HCT116 (cell line): Measurements from ENCODE around the gene KIAA0232. TPM values are rescaled to one million over a fixed set of nuclear protein-coding genes. Genes with fewer than 3 reads are reported as not detected.

Experiments
- ATAC-seq: fragments of 200-7000 bp; cut with Tn5 transposase; 2 replicates; pipeline ENCODE4 v1.9.1; 2020; ENCODE audit warnings: mild to moderate bottlenecking, moderate library complexity
- BruUV-seq: library from RNA; stranded (reverse); fragments of 400-500 nt; replicated peaks from 2 replicates; lab custom pipeline; 2021; lab: Mats Ljungman, UMichigan
- CTCF ChIA-PET: fragments of 300-600 bp; sonication (Branson Sonifier 250); formaldehyde crosslinking; loops from one replicate; lab custom pipeline; 2021; ENCODE audit warnings: antibody characterized with exemption; lab: Charles Lee
- POLR2A ChIA-PET: fragments of 300-600, 350-600 bp; sonication (Branson Sonifier 250); formaldehyde crosslinking; loops from one replicate; lab custom pipeline; 2021; ENCODE audit warnings: antibody characterized with exemption; lab: Charles Lee
- RAD21 ChIA-PET, 2 experiments: fragments of 300-600 bp; sonication (Branson Sonifier 250); formaldehyde crosslinking; loops; one replicate each; lab custom pipeline; 2023; ENCODE audit warnings: low total read pairs in 2 of 2; ENCODE audit not compliant: uncharacterized antibody in 2 of 2, unreplicated experiment in 2 of 2, low non-redundant PET in 1 of 2; lab: Charles Lee
- DNase-seq: peaks from one replicate; pipeline ENCODE4 v3.0.0-alpha.2; 2010; ENCODE audit warnings: low read depth, low spot score
- H2AFZ ChIP-seq: fragments of 200-600 bp; shearing (Covaris generic), sonication (generic); 2 replicates; pipeline ENCODE4 v1.6.1; 2017; ENCODE audit warnings: low read depth, mixed run types, mixed read lengths, antibody characterized with exemption, low read length; ENCODE audit not compliant: poor library complexity, severe bottlenecking
- H3K27ac ChIP-seq: 2 replicates; pipeline ENCODE4 v1.5.1; 2012; ENCODE audit warnings: low read depth, low read length
- H3K27me3 ChIP-seq: fragments of 200-600 bp; sonication (generic); 2 replicates; pipeline ENCODE4 v1.6.1; 2016; ENCODE audit warnings: mixed run types, low read length, mixed read lengths; ENCODE audit not compliant: insufficient read depth
- H3K36me3 ChIP-seq, 2 experiments: fragments of 200-500 bp in 1 of 2; fragments of 200-600 bp in 1 of 2; sonication (Bioruptor generic) in 1 of 2; sonication (generic) in 1 of 2; 2 replicates each; pipeline versions ENCODE4 v1.5.1 to v1.6.1; 2014 to 2016; ENCODE audit warnings: low read length in 2 of 2, inconsistent platforms in 1 of 2, mixed read lengths in 1 of 2, mixed run types in 1 of 2; ENCODE audit not compliant: insufficient read depth in 2 of 2, control insufficient read depth in 1 of 2
- H3K4me1 ChIP-seq, 2 experiments: fragments of 200-600 bp in 1 of 2; sonication (generic) in 1 of 2; 2 replicates each; pipeline versions ENCODE4 v1.5.1 to v1.6.1; 2012 to 2017; ENCODE audit warnings: low read length in 2 of 2, inconsistent platforms in 1 of 2, mild to moderate bottlenecking in 1 of 2, mixed read lengths in 1 of 2, mixed run types in 1 of 2, moderate library complexity in 1 of 2; ENCODE audit not compliant: insufficient read depth in 2 of 2, control insufficient read depth in 1 of 2
- H3K4me2 ChIP-seq: fragments of 200-600 bp; sonication (generic); 2 replicates; pipeline ENCODE4 v1.6.1; 2017; ENCODE audit warnings: mixed run types, low read length, mixed read lengths
- H3K4me3 ChIP-seq, 2 experiments: fragments of 200-600 bp in 1 of 2; sonication (generic) in 1 of 2; replicated peaks in 1 of 2; 2 replicates each; pipeline ENCODE4 v1.5.1; 2011 to 2016; ENCODE audit warnings: low read length in 2 of 2, control low read depth in 1 of 2, low read depth in 1 of 2, mild to moderate bottlenecking in 1 of 2, mixed read lengths in 1 of 2, mixed run types in 1 of 2
- H3K79me2 ChIP-seq: fragments of 200-600 bp; sonication (generic); 2 replicates; pipeline ENCODE4 v1.6.1; 2017; ENCODE audit warnings: mild to moderate bottlenecking, mixed run types, low read length, moderate library complexity, mixed read lengths; ENCODE audit not compliant: insufficient read depth
- H3K9ac ChIP-seq: fragments of 200-600 bp; sonication (generic); 2 replicates; pipeline ENCODE4 v1.6.1; 2016; ENCODE audit warnings: low read length, mixed read lengths
- H3K9me2 ChIP-seq: fragments of 200-600 bp; sonication (generic), shearing (Covaris generic); 2 replicates; pipeline ENCODE4 v1.6.1; 2017; ENCODE audit warnings: mixed run types, mild to moderate bottlenecking, moderate library complexity; ENCODE audit not compliant: insufficient read depth
- H3K9me3 ChIP-seq, 2 experiments: fragments of 200-500 bp in 1 of 2; fragments of 200-600 bp in 1 of 2; sonication (Bioruptor generic) in 1 of 2; sonication (generic) in 1 of 2; 2 replicates each; pipeline ENCODE4 v1.6.1; 2014 to 2017; ENCODE audit warnings: low read length in 2 of 2, mixed read lengths in 2 of 2, inconsistent platforms in 1 of 2, low read depth in 1 of 2, mild to moderate bottlenecking in 1 of 2, mixed run types in 1 of 2, moderate library complexity in 1 of 2; ENCODE audit not compliant: control insufficient read depth in 1 of 2, insufficient read depth in 1 of 2
- H4K20me1 ChIP-seq: fragments of 200-600 bp; sonication (generic), shearing (Covaris generic); 2 replicates; pipeline ENCODE4 v1.6.1; 2017; ENCODE audit warnings: mixed run types, mild to moderate bottlenecking, moderate library complexity; ENCODE audit not compliant: insufficient read depth
- CTCF ChIP-seq, 3 experiments: fragments of 200-600 bp in 1 of 3; sonication (generic) in 1 of 3; IDR thresholded peaks in 2 of 3; conservative IDR thresholded peaks in 1 of 3; 2 replicates each; pipeline ENCODE4 v1.5.1; 2012 to 2017; ENCODE audit warnings: low read depth in 2 of 3, low read length in 2 of 3, antibody characterized with exemption in 1 of 3, borderline replicate concordance in 1 of 3, control low read depth in 1 of 3, mild to moderate bottlenecking in 1 of 3, mixed read lengths in 1 of 3, mixed run types in 1 of 3, moderate library complexity in 1 of 3; ENCODE audit not compliant: insufficient read depth in 1 of 3
- EGR1 ChIP-seq: IDR thresholded peaks from 2 replicates; pipeline ENCODE4 v1.6.1; 2012; ENCODE audit warnings: low read depth
- EZH2 ChIP-seq: fragments of 200-600 bp; sonication (generic); IDR thresholded peaks from 2 replicates; pipeline ENCODE4 v1.6.1; 2017; ENCODE audit warnings: antibody characterized with exemption, mixed run types
- EZH2phosphoT487 ChIP-seq: fragments of 200-600 bp; IDR thresholded peaks from 2 replicates; pipeline ENCODE4 v1.6.1; 2018; ENCODE audit warnings: antibody characterized with exemption, borderline replicate concordance
- JUND ChIP-seq: IDR thresholded peaks from 2 replicates; pipeline ENCODE4 v1.6.1; 2012
- MAX ChIP-seq: IDR thresholded peaks from 2 replicates; pipeline ENCODE4 v1.6.1; 2012
- POLR2A ChIP-seq: IDR thresholded peaks from 2 replicates; pipeline ENCODE4 v1.7.0; 2011; ENCODE audit warnings: borderline replicate concordance; ENCODE audit not compliant: insufficient read depth, insufficient read length; ENCODE audit errors: extremely low read depth
- POLR2AphosphoS5 ChIP-seq: IDR thresholded peaks from 2 replicates; pipeline ENCODE4 v1.6.1; 2011; ENCODE audit warnings: mild to moderate bottlenecking, low read depth, low read length, moderate library complexity
- RAD21 ChIP-seq: IDR thresholded peaks from 2 replicates; pipeline ENCODE4 v1.6.1; 2012; ENCODE audit warnings: low read depth, mild to moderate bottlenecking
- SIN3A ChIP-seq: IDR thresholded peaks from 2 replicates; pipeline ENCODE4 v1.6.1; 2012; ENCODE audit warnings: low read depth
- SP1 ChIP-seq: IDR thresholded peaks from 2 replicates; pipeline ENCODE4 v1.6.1; 2012; ENCODE audit warnings: low read depth
- TCF7L2 ChIP-seq: IDR thresholded peaks from 2 replicates; pipeline ENCODE4 v1.7.0; 2011; ENCODE audit warnings: borderline replicate concordance, inconsistent platforms; ENCODE audit not compliant: insufficient read depth, insufficient read length; ENCODE audit errors: extremely low read depth
- ZFX ChIP-seq: fragments of 450-650 bp; IDR thresholded peaks from 2 replicates; pipeline ENCODE4 v1.6.1; 2017
- ZNF274 ChIP-seq: fragments of 200-500 bp; sonication (Bioruptor generic); IDR thresholded peaks from 2 replicates; pipeline ENCODE4 v1.6.1; 2014; ENCODE audit warnings: mild to moderate bottlenecking, low read depth, low read length, inconsistent platforms
- intact Hi-C: fragments of 100-400 bp; cut with micrococcal nuclease; formaldehyde crosslinking; loops from 2 replicates; pipeline ENCODE4 v1.10.0; 2022
- total RNA-seq: library from RNA; stranded (reverse); gene quantifications from one replicate; pipeline ENCODE4 v1.2.1, GENCODE V29; 2021; ENCODE audit not compliant: unreplicated experiment
- TF ChIP-seq, protein P1 (sequence below): IDR thresholded peaks from 2 replicates; pipeline ENCODE4 v1.6.1; 2012; ENCODE audit warnings: low read depth
- TF ChIP-seq, protein P2 (sequence below): IDR thresholded peaks from 2 replicates; pipeline ENCODE4 v1.6.1; 2012

The KIAA0232 gene
- total RNA-seq, 1 experiment from 2014 or later, result 18.1 TPM

DNA sequence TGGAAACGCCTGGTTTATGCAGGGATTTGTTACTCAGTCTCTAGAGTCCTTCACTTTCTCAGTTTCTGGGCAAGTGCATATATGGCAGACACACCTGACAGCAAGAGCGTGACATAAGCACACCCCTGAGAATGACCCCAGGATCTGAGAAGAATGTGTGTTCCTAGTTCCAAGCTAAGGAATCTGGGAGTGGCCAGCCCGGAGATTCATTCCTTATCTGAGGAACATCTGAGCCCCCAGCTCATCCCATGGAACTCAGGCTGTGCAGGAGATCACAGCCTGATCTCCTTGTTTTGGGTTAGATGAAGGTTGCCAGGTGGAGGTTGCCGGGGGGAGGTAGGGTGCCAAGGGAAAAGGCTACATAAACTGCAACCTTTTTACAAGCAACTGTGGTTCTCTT, 23.8 kb upstream of the KIAA0232 start:
- no peak for ATAC-seq
- H3K9me3 ChIP-seq, result no peaks in the 10 kb centered on the region
- CTCF ChIA-PET, result no interaction called here
- H3K9ac ChIP-seq, result no peak overlapping the region
- POLR2A ChIA-PET, result no interaction called here
- intact Hi-C loops, result no loop called here
- RAD21 ChIA-PET, result no interaction called here
- H3K27me3 ChIP-seq, result no peaks in the 10 kb centered on the region
- no peaks in the 10 kb centered on the region for H4K20me1 ChIP-seq
- H3K9me2 ChIP-seq, result no peaks in the 10 kb centered on the region
- no peaks in the 10 kb centered on the region for H3K79me2 ChIP-seq
- TF ChIP-seq MAX, result no peak
- no peak for TF ChIP-seq EZH2
- no peak for TF ChIP-seq POLR2AphosphoS5
- TF ChIP-seq, all 23 proteins: peak for 0
- H3K27ac ChIP-seq, result no peak overlapping the region
- no peak overlapping the region for H3K4me3 ChIP-seq
- 0 out of 2 replicates have a peak overlapping the region, but pooled peaks have one; percentile 5 for H3K4me2 ChIP-seq
- no peak overlapping the region for H2AFZ ChIP-seq
- no peaks in the 10 kb centered on the region for H3K36me3 ChIP-seq
- no TSS peak for BruUV-seq
- DNase-seq, result no peak
- H3K4me1 ChIP-seq, result peaks cover 0 to 11% of the 10 kb centered on the region in 2 experiments; a peak in 2 of 4 replicates

DNA sequence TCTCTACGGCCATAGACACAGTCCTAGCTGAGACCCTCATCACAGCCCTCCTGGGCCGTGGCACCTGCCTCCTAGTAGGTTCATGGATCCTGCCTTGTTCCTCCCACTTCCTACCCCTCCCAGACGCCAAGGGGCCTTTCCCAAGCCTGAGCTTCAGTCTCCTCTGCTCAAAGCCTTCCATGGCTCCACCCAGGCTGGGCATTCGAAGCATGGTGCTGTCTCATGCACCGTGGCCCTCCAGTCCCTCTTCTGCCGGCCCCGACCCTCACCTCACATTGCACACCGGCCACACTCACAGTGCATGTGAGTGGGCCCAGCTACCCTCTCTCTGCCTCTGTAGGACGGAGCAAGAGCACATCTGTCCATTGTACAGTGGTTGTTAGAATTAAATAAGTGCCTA, 21.7 kb upstream of the KIAA0232 start:
- Histone ChIP-seq H3K9ac (no peak overlapping the region), H2AFZ (no peak overlapping the region), H3K4me1 (peaks cover 0 to 11% of the 10 kb centered on the region in 2 experiments; a peak in 2 of 4 replicates), H3K36me3 (no peaks in the 10 kb centered on the region), H4K20me1 (no peaks in the 10 kb centered on the region), H3K4me2 (no peak overlapping the region), H3K9me3 (no peaks in the 10 kb centered on the region), H3K27me3 (no peaks in the 10 kb centered on the region), H3K79me2 (no peaks in the 10 kb centered on the region), H3K4me3 (no peak overlapping the region), H3K9me2 (no peaks in the 10 kb centered on the region), H3K27ac (no peak overlapping the region)
- intact Hi-C loops, result no loop called here
- no TSS peak for BruUV-seq
- POLR2A ChIA-PET, result no interaction called here
- DNase-seq (no peak), ATAC-seq (no peak)
- CTCF ChIA-PET, result no interaction called here
- RAD21 ChIA-PET, result no interaction called here
- TF ChIP-seq EZH2phosphoT487 (no peak), SP1 (no peak), EZH2 (no peak), CTCF (IDR thresholded peaks at IDR 0.05 in 2 of 3, conservative IDR thresholded peaks at IDR 0.05 in 1 of 3; ENCODE audit: borderline replicate concordance in 1 of 3, insufficient read depth in 1 of 3, low read depth in 2 of 3, low read length in 2 of 3) (no peak), ZFX (no peak), EGR1 (no peak), ZNF274 (no peak), SIN3A (no peak), RAD21 (no peak), TCF7L2 (no peak), JUND (no peak), MAX (no peak), POLR2A (no peak)
- TF ChIP-seq, protein P1, sequence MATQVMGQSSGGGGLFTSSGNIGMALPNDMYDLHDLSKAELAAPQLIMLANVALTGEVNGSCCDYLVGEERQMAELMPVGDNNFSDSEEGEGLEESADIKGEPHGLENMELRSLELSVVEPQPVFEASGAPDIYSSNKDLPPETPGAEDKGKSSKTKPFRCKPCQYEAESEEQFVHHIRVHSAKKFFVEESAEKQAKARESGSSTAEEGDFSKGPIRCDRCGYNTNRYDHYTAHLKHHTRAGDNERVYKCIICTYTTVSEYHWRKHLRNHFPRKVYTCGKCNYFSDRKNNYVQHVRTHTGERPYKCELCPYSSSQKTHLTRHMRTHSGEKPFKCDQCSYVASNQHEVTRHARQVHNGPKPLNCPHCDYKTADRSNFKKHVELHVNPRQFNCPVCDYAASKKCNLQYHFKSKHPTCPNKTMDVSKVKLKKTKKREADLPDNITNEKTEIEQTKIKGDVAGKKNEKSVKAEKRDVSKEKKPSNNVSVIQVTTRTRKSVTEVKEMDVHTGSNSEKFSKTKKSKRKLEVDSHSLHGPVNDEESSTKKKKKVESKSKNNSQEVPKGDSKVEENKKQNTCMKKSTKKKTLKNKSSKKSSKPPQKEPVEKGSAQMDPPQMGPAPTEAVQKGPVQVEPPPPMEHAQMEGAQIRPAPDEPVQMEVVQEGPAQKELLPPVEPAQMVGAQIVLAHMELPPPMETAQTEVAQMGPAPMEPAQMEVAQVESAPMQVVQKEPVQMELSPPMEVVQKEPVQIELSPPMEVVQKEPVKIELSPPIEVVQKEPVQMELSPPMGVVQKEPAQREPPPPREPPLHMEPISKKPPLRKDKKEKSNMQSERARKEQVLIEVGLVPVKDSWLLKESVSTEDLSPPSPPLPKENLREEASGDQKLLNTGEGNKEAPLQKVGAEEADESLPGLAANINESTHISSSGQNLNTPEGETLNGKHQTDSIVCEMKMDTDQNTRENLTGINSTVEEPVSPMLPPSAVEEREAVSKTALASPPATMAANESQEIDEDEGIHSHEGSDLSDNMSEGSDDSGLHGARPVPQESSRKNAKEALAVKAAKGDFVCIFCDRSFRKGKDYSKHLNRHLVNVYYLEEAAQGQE, result no peak
- TF ChIP-seq, protein P2, sequence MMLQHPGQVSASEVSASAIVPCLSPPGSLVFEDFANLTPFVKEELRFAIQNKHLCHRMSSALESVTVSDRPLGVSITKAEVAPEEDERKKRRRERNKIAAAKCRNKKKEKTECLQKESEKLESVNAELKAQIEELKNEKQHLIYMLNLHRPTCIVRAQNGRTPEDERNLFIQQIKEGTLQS, result no peak
